PC-9 (cell line): ENCODE results near the gene SH3BGRL3.

Source experiments
- CTCF ChIP-seq: fragments of 200-600 bp; sonication (generic); conservative IDR thresholded peaks from 2 replicates; pipeline ENCODE4 v1.6.1; 2017; ENCODE audit warnings: mixed run types, antibody characterized with exemption, mild to moderate bottlenecking, moderate library complexity
- EZH2 ChIP-seq: fragments of 200-600 bp; sonication (generic); IDR thresholded peaks from 2 replicates; pipeline ENCODE4 v1.8.0; 2017; ENCODE audit warnings: antibody characterized with exemption, low read depth

GRCh38 chr1:26300578-26301275 is 20.8 kb downstream of the SH3BGRL3 start:
- TF ChIP-seq CTCF (no peak), EZH2 (no peak)
